Breast epithelium (tissue), 4 donors: ENCODE measurements around the gene PELI2. TPM values are rescaled to one million over a fixed set of nuclear protein-coding genes. Genes with fewer than 3 reads are reported as not detected.

Source experiments
- DNase-seq, 2 donors: peaks; one replicate each; pipeline ENCODE4 v3.0.0-alpha.2; 2019; ENCODE audit warnings: low spot score in 2 of 2
- H3K27ac ChIP-seq, 2 donors: fragments of 200-600 bp; sonication (generic) in 1 of 2; one replicate each; pipeline ENCODE4 v1.5.1; 2016 to 2019; ENCODE audit warnings: mild to moderate bottlenecking in 1 of 2
- H3K27me3 ChIP-seq, 2 donors: fragments of 200-600 bp; sonication (generic) in 1 of 2; one replicate each; pipeline versions ENCODE4 v1.5.1 to v1.6.0; 2017 to 2019; ENCODE audit warnings: control low read depth in 1 of 2, mild to moderate bottlenecking in 1 of 2
- H3K36me3 ChIP-seq: fragments of 200-600 bp; one replicate; pipeline ENCODE4 v1.5.1; 2019
- H3K4me1 ChIP-seq, 2 donors: fragments of 200-600 bp; sonication (generic); one replicate each; pipeline ENCODE4 v1.5.1; 2016 to 2019; ENCODE audit warnings: control low read depth in 1 of 2
- H3K4me3 ChIP-seq, 3 donors: fragments of 200-600 bp; sonication (generic); 1 replicate in 2 of 3; 2 replicates in 1 of 3; pipeline ENCODE4 v1.5.1; 2016 to 2019; ENCODE audit warnings: mild to moderate bottlenecking in 3 of 3, moderate library complexity in 2 of 3
- H3K9me3 ChIP-seq, 2 donors: fragments of 200-600 bp; sonication (generic) in 1 of 2; one replicate each; pipeline ENCODE4 v1.5.1; 2016 to 2019; ENCODE audit warnings: control low read depth in 1 of 2
- CTCF ChIP-seq, 3 donors: fragments of 450-650 bp; IDR thresholded peaks; one replicate each; pipeline ENCODE4 v1.5.1; 2016 to 2017; ENCODE audit warnings: antibody characterized with exemption in 3 of 3, mild to moderate bottlenecking in 3 of 3, moderate library complexity in 3 of 3
- POLR2A ChIP-seq: fragments of 450-650 bp; IDR thresholded peaks from one replicate; pipeline ENCODE4 v1.6.1; 2016; ENCODE audit warnings: antibody characterized with exemption, mild to moderate bottlenecking, moderate library complexity
- POLR2AphosphoS5 ChIP-seq, 3 donors: sonication (generic); formaldehyde crosslinking; IDR thresholded peaks; one replicate each; pipeline ENCODE4 v1.6.1; 2017; ENCODE audit warnings: antibody characterized with exemption in 3 of 3
- intact Hi-C: fragments of 100-400 bp; cut with DNase I; formaldehyde crosslinking; loops from one replicate; pipeline ENCODE4 v1.15.1; 2023; ENCODE audit warnings: low total_unique reads
- total RNA-seq, 3 donors: library from RNA; depleted of rRNA; stranded (reverse); fragments of >200 nt; gene quantifications; one replicate each; pipeline ENCODE4 v1.1.0, GENCODE V29; 2016

Gene PELI2
- total RNA-seq, 3 donors from 2014 or later = 11.5 to 24.1 (median 16.2) TPM

GRCh38 chr14:56216626-56217379 lies 98.6 kb downstream of the PELI2 start:
- TF ChIP-seq CTCF (IDR thresholded peaks at IDR 0.05) = no peak
- TF ChIP-seq POLR2A = no peak
- TF ChIP-seq POLR2AphosphoS5 (IDR thresholded peaks at IDR 0.05) = no peak
- H3K27me3 ChIP-seq = no peaks in the 10 kb centered on the region
- H3K4me3 ChIP-seq = no peak overlapping the region
- H3K4me1 ChIP-seq = peaks cover 0 to 21% of the 10 kb centered on the region in 2 donors
- H3K9me3 ChIP-seq = no peaks in the 10 kb centered on the region
- no peak overlapping the region for H3K27ac ChIP-seq
- peak in 1 of 2 donors; percentile 26 for DNase-seq
- intact Hi-C loops = no loop called here
- no peaks in the 10 kb centered on the region for H3K36me3 ChIP-seq

GRCh38 chr14:56217380-56218045 lies 99.3 kb downstream of the PELI2 start:
- no peak for TF ChIP-seq POLR2AphosphoS5 (IDR thresholded peaks at IDR 0.05)
- no peak for TF ChIP-seq CTCF (IDR thresholded peaks at IDR 0.05)
- no peak for TF ChIP-seq POLR2A

GRCh38 chr14:56219666-56220413 lies 101.6 kb downstream of the PELI2 start:
- no peaks in the 10 kb centered on the region for H3K36me3 ChIP-seq
- DNase-seq = no peak
- H3K27me3 ChIP-seq = no peaks in the 10 kb centered on the region
- no peaks in the 10 kb centered on the region for H3K9me3 ChIP-seq
- peaks cover 0 to 22% of the 10 kb centered on the region in 2 donors for H3K4me1 ChIP-seq
- H3K4me3 ChIP-seq = no peak overlapping the region
- no peak overlapping the region for H3K27ac ChIP-seq
- intact Hi-C loops = no loop called here
- TF ChIP-seq CTCF (IDR thresholded peaks at IDR 0.05) (no peak), POLR2A (no peak), POLR2AphosphoS5 (IDR thresholded peaks at IDR 0.05) (no peak)

More at GRCh38 chr14:56217380-56218045, 99.3 kb downstream of the PELI2 start:
- no peak overlapping the region for H3K27ac ChIP-seq
- H3K36me3 ChIP-seq = no peaks in the 10 kb centered on the region
- intact Hi-C loops = no loop called here
- H3K27me3 ChIP-seq = no peaks in the 10 kb centered on the region
- H3K4me1 ChIP-seq = peaks cover 0 to 22% of the 10 kb centered on the region in 2 donors
- DNase-seq = no peak
- H3K4me3 ChIP-seq = no peak overlapping the region
- H3K9me3 ChIP-seq = no peaks in the 10 kb centered on the region

GRCh38 chr14:56221382-56222128 lies 103.3 kb downstream of the PELI2 start:
- no peak for TF ChIP-seq POLR2AphosphoS5 (IDR thresholded peaks at IDR 0.05)
- TF ChIP-seq CTCF (IDR thresholded peaks at IDR 0.05) = no peak
- TF ChIP-seq POLR2A = no peak
- peaks cover 0 to 20% of the 10 kb centered on the region in 2 donors for H3K4me1 ChIP-seq
- intact Hi-C loops = no loop called here

More at GRCh38 chr14:56221382-56222128, 103.3 kb downstream of the PELI2 start:
- no peak overlapping the region for H3K4me3 ChIP-seq
- peak overlapping the region in 1 of 2 donors; percentile 38 for H3K27ac ChIP-seq
- no peak for DNase-seq
- no peaks in the 10 kb centered on the region for H3K9me3 ChIP-seq
- no peaks in the 10 kb centered on the region for H3K27me3 ChIP-seq
- H3K36me3 ChIP-seq = no peaks in the 10 kb centered on the region
